GM19193 (cell line): ENCODE data around the gene FGF9.

Source experiments
- POLR2A ChIP-seq: IDR thresholded peaks from 4 replicates; pipeline ENCODE4 v1.6.1; 2011; ENCODE audit not compliant: insufficient read depth, insufficient read length; ENCODE audit errors: extremely low read depth

The FGF9 gene

GRCh38 chr13:21753117-21753729 is 82.3 kb downstream of the FGF9 start:
- no peak for TF ChIP-seq POLR2A
